Natural killer cell (primary cell): ENCODE measurements around the gene AMOTL2. TPM values are rescaled to one million over a fixed set of nuclear protein-coding genes. Genes with fewer than 3 reads are reported as not detected.

Experiments
- ATAC-seq, 3 donors: fragments of 150-1000 bp in 2 of 3; fragments of 200-7000 bp in 1 of 3; cut with Tn5 transposase; 1 replicate in 1 of 3; 2 replicates in 2 of 3; pipeline ENCODE4 v1.10.0; 2021; ENCODE audit warnings: mild to moderate bottlenecking in 2 of 3, moderate library complexity in 2 of 3
- DNase-seq, 2 donors: peaks; one replicate each; pipeline versions ENCODE4 v3.0.0 to v3.0.0-alpha.2; 2013 to 2021; ENCODE audit warnings: mixed read lengths in 1 of 2
- H3K27ac ChIP-seq: one replicate; pipeline ENCODE4 v1.5.1; 2013; ENCODE audit warnings: mild to moderate bottlenecking, low read length
- H3K27me3 ChIP-seq: one replicate; pipeline ENCODE4 v1.6.1; 2013; ENCODE audit warnings: low read length; ENCODE audit not compliant: control insufficient read depth, insufficient read depth
- H3K36me3 ChIP-seq: one replicate; pipeline ENCODE4 v1.6.1; 2013; ENCODE audit warnings: low read length; ENCODE audit not compliant: control insufficient read depth, insufficient read depth
- H3K4me1 ChIP-seq: one replicate; pipeline ENCODE4 v1.6.1; 2013; ENCODE audit warnings: low read length; ENCODE audit not compliant: control insufficient read depth, insufficient read depth
- H3K4me3 ChIP-seq: one replicate; pipeline ENCODE4 v1.5.1; 2013; ENCODE audit warnings: low read length
- H3K9me3 ChIP-seq: one replicate; pipeline ENCODE4 v1.6.1; 2013; ENCODE audit warnings: low read length; ENCODE audit not compliant: control insufficient read depth, insufficient read depth
- H3K27ac Mint-ChIP-seq, 2 donors: one replicate each; pipeline ENCODE4 v1.8.0; 2022; ENCODE audit warnings: mild to moderate bottlenecking in 2 of 2, mixed read lengths in 2 of 2, moderate library complexity in 1 of 2
- H3K27me3 Mint-ChIP-seq, 2 donors: one replicate each; pipeline ENCODE4 v1.8.0; 2022; ENCODE audit warnings: low read depth in 2 of 2, mixed read lengths in 2 of 2
- H3K36me3 Mint-ChIP-seq: one replicate; pipeline ENCODE4 v1.8.0; 2022; ENCODE audit warnings: mixed read lengths
- H3K4me1 Mint-ChIP-seq, 2 donors: one replicate each; pipeline ENCODE4 v1.8.0; 2022; ENCODE audit warnings: mixed read lengths in 2 of 2
- H3K4me3 Mint-ChIP-seq: one replicate; pipeline ENCODE4 v1.8.0; 2022; ENCODE audit warnings: mild to moderate bottlenecking, moderate library complexity, mixed read lengths
- H3K9me3 Mint-ChIP-seq, 2 donors: one replicate each; pipeline ENCODE4 v1.8.0; 2022; ENCODE audit warnings: mixed read lengths in 2 of 2
- WGBS: methylation state at CpG from one replicate; pipeline ENCODE4 v1.1.7; 2013; ENCODE audit warnings: missing lambda C conversion rate; ENCODE audit not compliant: insufficient coverage; 5-methylcytosine and 5-hydroxymethylcytosine counted together
- intact Hi-C: fragments of 100-400 bp; cut with micrococcal nuclease; formaldehyde crosslinking; loops from one replicate; pipeline ENCODE4 v1.14.2; 2022
- total RNA-seq, 4 donors: library from RNA; stranded (reverse); fragments of 120-200 nt in 1 of 4; gene quantifications; one replicate each; pipeline versions ENCODE4 v1.2.3 to v1.2.4, GENCODE V29; 2013 to 2022
- TF ChIP-seq, protein P1 (sequence below): fragments of 200-600 bp; IDR thresholded peaks from one replicate; pipeline ENCODE4 v1.8.0; 2022; ENCODE audit warnings: antibody characterized with exemption

AMOTL2 gene
- total RNA-seq, 3 donors from 2014 or later (not counting 1 experiment from before 2014, with no cell fraction given): not detected

DNA sequence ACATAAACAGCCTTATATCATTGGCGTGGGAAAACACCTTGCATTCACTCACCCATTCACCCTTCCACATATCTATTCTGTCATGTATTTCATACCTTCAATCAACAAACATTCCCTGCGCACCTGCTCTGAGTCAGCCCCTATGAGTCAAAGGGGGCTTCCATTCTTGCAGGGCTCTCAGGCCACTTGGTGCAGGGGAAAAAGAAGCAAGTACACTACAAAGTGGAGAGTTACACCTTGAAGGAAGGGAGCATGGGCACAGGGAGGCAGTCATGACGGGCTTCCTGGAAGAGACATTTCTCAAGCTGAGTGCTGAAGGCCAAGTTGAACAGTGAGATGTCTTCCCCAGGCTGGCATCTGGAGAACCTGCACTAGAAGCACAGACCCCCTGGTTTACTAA lies 4.6 kb upstream of the AMOTL2 start:
- Mint-ChIP-seq H3K4me1 (peaks cover 0 to 12% of the 10 kb centered on the region in 2 donors), H3K36me3 (no peaks in the 10 kb centered on the region), H3K4me3 (no peak overlapping the region), H3K9me3 (no peaks in the 10 kb centered on the region), H3K27ac (no peak overlapping the region), H3K27me3 (peaks cover 43 to 49% of the 10 kb centered on the region in 2 donors)
- Histone ChIP-seq H3K36me3 (no peaks in the 10 kb centered on the region), H3K27ac (no peak overlapping the region), H3K4me1 (peaks cover 12% of the 10 kb centered on the region), H3K27me3 (peaks cover 6% of the 10 kb centered on the region), H3K4me3 (no peak overlapping the region), H3K9me3 (no peaks in the 10 kb centered on the region)
- DNase-seq (no peak), ATAC-seq (no peak)
- WGBS: 83% methylated on average over 3 of the region's 3 CpGs
- intact Hi-C loops: loop anchor here (2.0 to 5.0 kb wide), 2 partner anchors 70 to 167 kb away; no protein-coding TSS in a partner anchor
- TF ChIP-seq, protein P1, sequence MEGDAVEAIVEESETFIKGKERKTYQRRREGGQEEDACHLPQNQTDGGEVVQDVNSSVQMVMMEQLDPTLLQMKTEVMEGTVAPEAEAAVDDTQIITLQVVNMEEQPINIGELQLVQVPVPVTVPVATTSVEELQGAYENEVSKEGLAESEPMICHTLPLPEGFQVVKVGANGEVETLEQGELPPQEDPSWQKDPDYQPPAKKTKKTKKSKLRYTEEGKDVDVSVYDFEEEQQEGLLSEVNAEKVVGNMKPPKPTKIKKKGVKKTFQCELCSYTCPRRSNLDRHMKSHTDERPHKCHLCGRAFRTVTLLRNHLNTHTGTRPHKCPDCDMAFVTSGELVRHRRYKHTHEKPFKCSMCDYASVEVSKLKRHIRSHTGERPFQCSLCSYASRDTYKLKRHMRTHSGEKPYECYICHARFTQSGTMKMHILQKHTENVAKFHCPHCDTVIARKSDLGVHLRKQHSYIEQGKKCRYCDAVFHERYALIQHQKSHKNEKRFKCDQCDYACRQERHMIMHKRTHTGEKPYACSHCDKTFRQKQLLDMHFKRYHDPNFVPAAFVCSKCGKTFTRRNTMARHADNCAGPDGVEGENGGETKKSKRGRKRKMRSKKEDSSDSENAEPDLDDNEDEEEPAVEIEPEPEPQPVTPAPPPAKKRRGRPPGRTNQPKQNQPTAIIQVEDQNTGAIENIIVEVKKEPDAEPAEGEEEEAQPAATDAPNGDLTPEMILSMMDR: no peak

DNA sequence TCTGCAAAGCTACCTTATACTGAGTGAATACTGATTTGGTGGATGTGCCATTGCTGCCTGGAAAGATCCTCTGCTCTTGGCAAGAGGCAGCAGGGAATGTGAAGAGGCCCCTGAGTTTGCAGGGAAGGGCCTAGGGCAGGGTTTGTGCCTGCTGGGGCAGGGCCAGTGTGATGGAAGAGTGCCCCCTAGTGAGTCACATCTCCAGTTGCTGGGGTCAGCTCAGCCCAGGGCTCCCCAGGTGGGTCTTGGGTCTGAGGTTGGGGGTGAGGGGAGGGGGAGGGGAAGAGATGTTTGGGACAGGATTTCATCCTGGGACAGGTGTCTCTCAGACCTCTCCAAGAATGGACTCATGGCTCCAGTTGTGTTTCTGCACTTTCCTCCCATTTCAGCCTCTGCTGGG lies 4.1 kb upstream of the AMOTL2 start:
- peak in 1 of 3 donors; percentile 60 for ATAC-seq
- TF ChIP-seq, protein P1: peak; percentile 16
- Mint-ChIP-seq H3K36me3 (no peaks in the 10 kb centered on the region), H3K4me3 (no peak overlapping the region), H3K27ac (no peak overlapping the region), H3K9me3 (no peaks in the 10 kb centered on the region), H3K4me1 (peaks cover 0 to 12% of the 10 kb centered on the region in 2 donors), H3K27me3 (peaks cover 44 to 49% of the 10 kb centered on the region in 2 donors)
- Histone ChIP-seq H3K27ac (no peak overlapping the region), H3K4me3 (no peak overlapping the region), H3K27me3 (peaks cover 6% of the 10 kb centered on the region), H3K9me3 (no peaks in the 10 kb centered on the region), H3K4me1 (peaks cover 16% of the 10 kb centered on the region), H3K36me3 (no peaks in the 10 kb centered on the region)
- DNase-seq: peak in 1 of 2 donors; percentile 65
- intact Hi-C loops: loop anchor here (2.0 to 5.0 kb wide), 2 partner anchors 70 to 166 kb away; no protein-coding TSS in a partner anchor

DNA sequence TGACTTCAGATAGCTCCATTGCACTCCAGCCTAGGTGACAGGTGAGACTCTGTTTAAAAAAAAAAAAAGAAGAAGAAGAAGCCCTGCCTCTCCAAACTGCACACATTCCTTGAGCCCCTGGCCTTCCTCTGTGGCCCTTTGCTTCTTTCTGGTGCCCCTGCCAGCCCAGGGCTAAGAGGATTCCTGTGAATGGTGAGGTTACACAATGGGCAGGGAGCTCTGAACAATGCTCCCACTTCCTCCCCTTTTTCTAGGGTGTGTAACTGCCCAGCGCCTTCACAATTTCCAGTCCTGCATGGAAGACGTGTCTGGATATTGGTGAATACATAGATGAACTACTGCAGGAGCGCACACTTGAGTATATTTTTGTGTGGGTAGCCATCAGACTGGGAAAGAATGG lies 3.6 kb upstream of the AMOTL2 start:
- Histone ChIP-seq H3K27me3 (peaks cover 6% of the 10 kb centered on the region), H3K4me1 (peaks cover 17% of the 10 kb centered on the region), H3K27ac (no peak overlapping the region), H3K9me3 (no peaks in the 10 kb centered on the region), H3K4me3 (no peak overlapping the region), H3K36me3 (no peaks in the 10 kb centered on the region)
- 97% methylated on average over 3 of the region's 3 CpGs for WGBS
- Mint-ChIP-seq H3K27ac (no peak overlapping the region), H3K27me3 (peaks cover 45 to 49% of the 10 kb centered on the region in 2 donors), H3K4me3 (no peak overlapping the region), H3K4me1 (peaks cover 0 to 12% of the 10 kb centered on the region in 2 donors), H3K36me3 (no peaks in the 10 kb centered on the region), H3K9me3 (no peaks in the 10 kb centered on the region)
- TF ChIP-seq, protein P1: no peak
- intact Hi-C loops: loop anchor here (2.0 to 5.0 kb wide), 2 partner anchors 69 to 166 kb away; no protein-coding TSS in a partner anchor
- DNase-seq: no peak
- ATAC-seq: no peak
